ENCODE results near the gene KRT82. TPM values are rescaled to one million over a fixed set of nuclear protein-coding genes. Genes with fewer than 3 reads are reported as not detected.

Gene KRT82
- total RNA-seq, 2 donors from 2014 or later, result not detected

DNA sequence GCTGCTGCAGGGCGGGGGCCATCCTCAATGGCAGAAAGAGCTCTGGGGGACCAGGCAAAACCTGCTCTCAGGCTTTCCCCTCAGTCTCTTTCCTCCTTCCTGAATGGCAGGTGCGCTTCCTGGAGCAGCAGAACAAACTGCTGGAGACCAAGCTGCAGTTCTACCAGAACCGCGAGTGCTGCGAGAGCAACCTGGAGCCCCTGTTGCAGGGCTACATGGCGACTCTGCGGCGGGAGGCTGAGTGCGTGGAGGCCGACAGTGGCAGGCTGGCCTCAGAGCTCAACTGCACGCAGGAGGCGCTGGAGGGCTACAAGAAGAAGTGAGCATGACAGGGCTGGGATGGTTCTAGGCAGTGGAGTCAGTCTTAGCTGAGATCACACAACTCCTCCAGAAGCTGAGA lies 62.0 kb downstream of the KRT82 start:
- ATAC-seq (ENCODE audit: insufficient number of reproducible peaks, low FRiP score, low read depth) (no peak), DNase-seq (ENCODE audit: low spot score) (no peak)
- Histone ChIP-seq H3K27me3 (replicated peaks; ENCODE audit: insufficient read depth) (no peaks in the 10 kb centered on the region), H3K36me3 (no peaks in the 10 kb centered on the region), H3K9me3 (no peaks in the 10 kb centered on the region), H3K27ac (no peak overlapping the region), H3K4me1 (ENCODE audit: control insufficient read depth in 1 of 2, low read depth in 2 of 2) (no peaks in the 10 kb centered on the region), H3K4me3 (no peak overlapping the region)
- TF ChIP-seq, protein P1, sequence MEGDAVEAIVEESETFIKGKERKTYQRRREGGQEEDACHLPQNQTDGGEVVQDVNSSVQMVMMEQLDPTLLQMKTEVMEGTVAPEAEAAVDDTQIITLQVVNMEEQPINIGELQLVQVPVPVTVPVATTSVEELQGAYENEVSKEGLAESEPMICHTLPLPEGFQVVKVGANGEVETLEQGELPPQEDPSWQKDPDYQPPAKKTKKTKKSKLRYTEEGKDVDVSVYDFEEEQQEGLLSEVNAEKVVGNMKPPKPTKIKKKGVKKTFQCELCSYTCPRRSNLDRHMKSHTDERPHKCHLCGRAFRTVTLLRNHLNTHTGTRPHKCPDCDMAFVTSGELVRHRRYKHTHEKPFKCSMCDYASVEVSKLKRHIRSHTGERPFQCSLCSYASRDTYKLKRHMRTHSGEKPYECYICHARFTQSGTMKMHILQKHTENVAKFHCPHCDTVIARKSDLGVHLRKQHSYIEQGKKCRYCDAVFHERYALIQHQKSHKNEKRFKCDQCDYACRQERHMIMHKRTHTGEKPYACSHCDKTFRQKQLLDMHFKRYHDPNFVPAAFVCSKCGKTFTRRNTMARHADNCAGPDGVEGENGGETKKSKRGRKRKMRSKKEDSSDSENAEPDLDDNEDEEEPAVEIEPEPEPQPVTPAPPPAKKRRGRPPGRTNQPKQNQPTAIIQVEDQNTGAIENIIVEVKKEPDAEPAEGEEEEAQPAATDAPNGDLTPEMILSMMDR (IDR thresholded peaks at IDR 0.05), result no peak

Other genes with a start within 250 kb of the KRT82 start
- gene KRT80, start 214.3 kb downstream of the KRT82 start, total RNA-seq, result under 1 TPM; 0.21 to 0.41 TPM
- 100 to 1,000 TPM in 1 of 2 donors, 10 to 100 TPM in 1; 24.1 to 105 TPM for gene KRT7, start 173.1 kb downstream of the KRT82 start, total RNA-seq
- 1 to 10 TPM in 1 of 2 donors, not detected in 1; 9.3 TPM for gene KRT86, start 131.7 kb downstream of the KRT82 start, total RNA-seq
- gene KRT81, start 114.8 kb downstream of the KRT82 start, total RNA-seq, result 1 to 10 TPM in 1 of 2 donors, not detected in 1; 5.1 TPM
- not detected for gene KRT83, start 84.9 kb downstream of the KRT82 start, total RNA-seq
- gene KRT85, start 38.9 kb downstream of the KRT82 start, total RNA-seq, result not detected
- not detected for gene KRT84, start 20.7 kb downstream of the KRT82 start, total RNA-seq
- not detected for gene KRT75, start 28.0 kb upstream of the KRT82 start, total RNA-seq
- gene KRT6B, start 45.8 kb upstream of the KRT82 start, total RNA-seq, result under 1 TPM in 1 of 2 donors, not detected in 1; 0.41 TPM
- not detected for gene KRT6C, start 67.5 kb upstream of the KRT82 start, total RNA-seq
- gene KRT6A, start 86.9 kb upstream of the KRT82 start, total RNA-seq, result under 1 TPM in 1 of 2 donors, not detected in 1; 0.68 TPM
- 1 to 10 TPM in 1 of 2 donors, not detected in 1; 7.6 TPM for gene KRT5, start 114.1 kb upstream of the KRT82 start, total RNA-seq
- gene KRT71, start 146.8 kb upstream of the KRT82 start, total RNA-seq, result not detected
- not detected for gene KRT74, start 167.5 kb upstream of the KRT82 start, total RNA-seq
- not detected for gene KRT72, start 195.1 kb upstream of the KRT82 start, total RNA-seq
- not detected for gene KRT73, start 212.2 kb upstream of the KRT82 start, total RNA-seq
- 1 to 10 TPM in 1 of 2 donors, not detected in 1; 1.4 TPM for gene KRT2, start 245.9 kb upstream of the KRT82 start, total RNA-seq

All from thoracic aorta (tissue), 2 donors.